GM20431 (cell line): ENCODE results near the gene TAF1B.

ENCODE experiments used
- in situ Hi-C: fragments of 300-500 bp; cut with MseI, MboI; formaldehyde crosslinking; loops from one replicate; pipeline ENCODE4 v1.15.0; 2020; ENCODE audit warnings: low sequenced_read_pairs; ENCODE audit not compliant: unreplicated experiment

TAF1B gene

DNA sequence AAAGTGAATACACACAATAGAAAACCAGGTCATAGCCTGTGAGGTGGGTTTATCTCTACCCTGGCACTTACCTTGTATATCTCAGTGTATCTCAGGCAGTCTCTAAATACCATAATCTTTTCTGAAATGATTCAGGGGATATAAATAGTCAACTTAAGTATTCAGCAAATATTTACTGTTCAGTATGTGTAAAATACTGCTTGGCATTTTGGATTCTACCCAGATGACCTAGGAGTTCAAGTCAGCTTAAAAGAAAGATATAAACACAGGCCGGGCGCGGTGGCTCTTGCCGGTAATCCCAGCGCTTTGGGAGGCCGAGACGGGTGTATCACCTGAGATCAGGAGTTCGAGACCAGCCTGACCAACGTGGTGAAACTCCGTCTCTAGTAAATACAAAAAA, 132.1 kb downstream of the TAF1B start:
- in situ Hi-C loops, result no loop called here

DNA sequence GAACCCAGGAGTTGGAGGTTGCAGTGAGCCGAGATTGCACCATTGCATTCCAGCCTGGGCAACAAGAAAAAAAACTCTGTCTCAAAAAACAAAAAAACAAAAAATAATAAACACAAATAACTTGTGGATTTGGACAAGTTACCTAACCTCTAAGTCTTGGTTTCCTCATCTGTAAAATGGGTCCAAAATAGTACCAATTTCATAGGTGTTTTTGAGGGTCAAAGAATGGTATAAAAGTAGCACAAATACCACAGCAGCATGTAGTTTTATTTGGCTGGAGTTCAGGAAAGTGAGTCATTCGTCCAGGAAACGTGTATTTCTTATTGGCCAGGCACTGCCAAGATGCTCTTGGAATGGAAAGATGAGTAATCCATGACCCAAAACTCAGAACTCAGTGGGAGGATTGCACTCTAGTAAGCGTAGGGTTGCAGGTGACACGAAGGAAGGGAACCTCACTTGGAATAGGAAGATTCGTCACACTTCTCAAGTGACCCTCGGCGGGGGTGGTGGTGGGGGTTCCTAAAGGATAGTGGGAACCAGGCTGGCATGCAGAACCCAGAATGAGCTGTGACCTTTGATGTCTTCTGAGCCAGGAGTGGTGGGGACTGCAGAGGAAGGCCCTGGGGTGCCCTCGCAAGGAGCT, 132.7 kb downstream of the TAF1B start:
- in situ Hi-C loops, result no loop called here

DNA sequence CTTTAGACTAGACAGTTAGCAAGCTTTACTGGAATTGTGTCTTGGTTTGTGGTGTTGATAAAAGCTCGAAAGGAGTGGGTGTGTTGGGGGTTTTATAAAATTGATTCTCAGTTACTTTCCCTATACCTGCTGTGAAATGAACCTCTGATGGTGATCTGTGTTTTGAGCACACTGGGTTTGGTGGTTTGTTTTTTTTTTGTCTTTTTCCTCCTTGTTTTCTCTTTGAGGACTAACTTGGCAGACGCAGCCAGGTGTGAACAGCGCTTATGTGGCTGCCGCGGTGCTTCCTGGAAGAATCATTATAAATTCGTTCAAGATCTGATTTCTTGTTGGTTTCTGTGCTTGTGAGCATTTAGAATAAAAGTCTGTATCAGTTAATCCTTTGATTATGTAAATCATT, 136.7 kb downstream of the TAF1B start:
- in situ Hi-C loops, result no loop called here

DNA sequence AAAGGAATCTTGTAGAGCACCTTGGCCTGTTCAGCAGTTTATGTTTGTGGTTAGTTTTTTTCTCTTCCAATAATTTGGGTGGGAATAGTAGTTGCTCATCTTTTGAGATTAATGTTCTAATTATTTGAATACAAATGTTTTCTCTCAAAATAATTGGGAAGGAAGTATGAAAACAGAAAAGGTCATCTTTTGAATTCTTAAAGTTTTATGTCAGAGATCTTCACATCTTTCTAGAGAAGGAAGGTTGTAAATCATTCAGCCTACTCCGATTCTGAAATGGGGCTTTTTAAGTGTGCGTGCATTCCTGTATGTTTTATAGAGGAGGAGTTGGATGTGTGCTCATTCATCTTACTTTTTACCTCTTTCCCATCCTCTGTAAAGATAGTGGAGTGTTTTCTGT, 137.2 kb downstream of the TAF1B start:
- in situ Hi-C loops, result no loop called here

DNA sequence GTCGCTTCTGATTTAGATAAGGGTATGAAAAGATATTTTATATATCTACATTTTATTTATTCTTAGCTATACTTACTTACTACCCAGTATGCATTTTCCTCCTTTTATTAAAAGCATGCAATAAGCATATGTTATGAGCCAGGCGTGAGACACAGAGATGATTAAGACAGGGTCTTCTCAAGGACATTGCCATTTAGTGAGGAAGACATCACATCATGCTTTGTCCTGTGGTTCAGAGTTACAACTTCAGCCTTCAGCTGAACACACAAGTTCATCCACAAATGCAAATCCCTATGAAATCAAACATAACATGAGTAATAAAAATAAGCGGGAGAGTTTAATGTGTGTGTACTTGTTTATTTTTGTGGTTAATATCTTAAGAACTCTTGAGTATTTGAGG, 138.4 kb downstream of the TAF1B start:
- in situ Hi-C loops, result no loop called here

DNA sequence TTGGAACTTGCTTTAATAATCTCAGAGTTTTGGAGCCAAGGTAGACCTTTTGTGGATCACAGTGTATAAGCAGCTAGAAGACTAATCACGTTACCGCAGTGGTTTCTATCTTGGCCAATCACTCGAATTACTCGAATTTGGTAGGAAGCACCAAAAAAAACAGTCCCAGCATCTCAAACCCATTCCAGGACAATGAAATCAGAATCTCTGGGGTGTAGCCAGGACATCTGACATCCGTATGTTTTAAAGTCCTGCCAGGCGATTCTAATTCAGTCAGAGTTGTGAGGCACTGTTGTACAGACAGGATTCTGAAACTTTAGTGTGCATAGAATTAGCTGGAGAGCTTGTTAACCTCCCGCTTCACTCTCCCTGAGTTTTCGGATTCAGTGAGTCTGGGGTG, 139.0 kb downstream of the TAF1B start:
- in situ Hi-C loops, result no loop called here

DNA sequence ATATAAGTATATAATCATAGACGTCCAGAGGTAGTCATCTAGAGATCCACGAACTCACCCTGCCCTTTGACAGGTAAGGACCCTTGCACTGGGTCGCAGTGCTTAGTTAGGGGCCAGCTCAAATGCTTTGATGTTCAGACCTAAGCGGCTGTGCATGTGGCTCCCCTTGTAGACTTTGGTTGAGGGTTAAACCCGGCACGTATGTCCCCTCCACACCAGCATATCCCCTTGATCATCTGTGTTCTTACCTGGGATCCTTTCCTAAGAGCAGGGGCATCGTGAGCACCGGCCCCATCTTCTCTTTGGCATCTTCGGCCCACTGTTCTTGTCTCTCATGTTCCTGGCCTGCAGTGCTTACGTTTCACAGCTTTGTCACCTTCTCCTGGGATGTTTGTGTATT, 139.6 kb downstream of the TAF1B start:
- in situ Hi-C loops, result no loop called here

DNA sequence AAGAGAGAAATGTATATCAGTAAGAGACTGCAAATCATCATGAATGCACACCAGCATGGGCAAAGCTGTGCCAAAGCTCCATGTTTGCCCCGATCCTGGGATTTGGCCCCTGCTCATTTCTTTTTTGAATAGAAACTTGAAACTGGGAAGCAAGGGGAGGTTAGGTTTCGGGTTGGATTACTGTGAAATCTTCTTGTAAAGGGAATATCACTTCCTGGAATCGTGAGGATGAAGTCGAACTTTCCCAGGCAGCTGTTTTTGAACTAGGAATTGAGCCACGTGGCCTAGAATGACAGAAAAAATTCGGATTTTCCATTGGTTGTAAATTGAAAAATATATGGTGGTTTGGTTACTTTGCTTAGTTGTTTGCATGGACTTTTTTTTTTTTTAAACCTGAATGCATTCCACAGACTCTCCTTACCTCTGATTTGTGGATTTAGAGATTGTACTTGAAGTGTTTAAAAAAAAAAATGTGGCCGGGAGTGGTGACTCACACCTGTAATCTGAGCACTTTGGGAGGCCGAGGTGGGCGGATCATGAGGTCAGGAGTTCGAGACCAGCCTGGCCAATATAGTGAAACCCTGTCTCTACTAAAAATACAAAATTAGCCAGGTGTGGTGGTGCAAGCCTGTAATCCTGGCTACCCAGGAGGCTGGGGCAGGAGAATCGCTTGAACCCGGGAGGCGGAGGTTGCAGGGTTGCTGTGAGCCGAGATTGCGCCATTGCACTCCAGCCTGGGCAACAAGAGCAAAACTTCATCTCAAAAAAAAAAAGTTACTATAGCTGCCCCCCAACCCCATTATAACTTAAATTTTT, 140.3 kb downstream of the TAF1B start:
- in situ Hi-C loops, result no loop called here
